Skeletal muscle cell (primary cell): ENCODE data around the gene PDAP1.
"Not testable (repeated sequence)": the region's sequence is repeated elsewhere in the genome, so short reads cannot be mapped to it uniquely, and the experiment has no call there.

Source experiments
- DNase-seq: peaks from one replicate; pipeline ENCODE4 v3.0.0-alpha.2; 2010; ENCODE audit warnings: low read depth
- H3K4me3 ChIP-seq: 2 replicates; pipeline ENCODE4 v1.5.1; 2011; ENCODE audit warnings: low read depth, mild to moderate bottlenecking, control low read depth, low read length, moderate library complexity

PDAP1 gene

DNA sequence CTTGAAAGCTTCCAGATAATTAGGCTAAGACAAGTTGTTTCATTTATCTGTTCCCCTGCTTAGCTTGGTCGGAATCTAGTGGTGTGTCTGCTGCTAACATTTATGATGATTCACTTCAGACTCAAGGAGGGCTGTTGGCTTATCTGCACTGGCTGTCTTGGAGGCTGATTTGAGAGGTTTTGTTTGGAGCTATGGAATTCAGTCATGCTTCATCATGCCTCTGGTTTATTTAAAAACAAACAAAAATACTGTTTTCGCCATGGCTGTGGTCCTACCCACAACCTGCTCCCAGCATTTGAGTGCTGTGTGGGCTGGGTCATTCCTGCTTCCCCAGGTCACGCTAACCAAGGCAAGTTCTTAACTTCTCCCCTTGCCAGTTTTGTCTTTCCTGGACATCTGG is 45.6 kb downstream of the PDAP1 start:
- DNase-seq, result no peak
- no peak overlapping the region for H3K4me3 ChIP-seq

DNA sequence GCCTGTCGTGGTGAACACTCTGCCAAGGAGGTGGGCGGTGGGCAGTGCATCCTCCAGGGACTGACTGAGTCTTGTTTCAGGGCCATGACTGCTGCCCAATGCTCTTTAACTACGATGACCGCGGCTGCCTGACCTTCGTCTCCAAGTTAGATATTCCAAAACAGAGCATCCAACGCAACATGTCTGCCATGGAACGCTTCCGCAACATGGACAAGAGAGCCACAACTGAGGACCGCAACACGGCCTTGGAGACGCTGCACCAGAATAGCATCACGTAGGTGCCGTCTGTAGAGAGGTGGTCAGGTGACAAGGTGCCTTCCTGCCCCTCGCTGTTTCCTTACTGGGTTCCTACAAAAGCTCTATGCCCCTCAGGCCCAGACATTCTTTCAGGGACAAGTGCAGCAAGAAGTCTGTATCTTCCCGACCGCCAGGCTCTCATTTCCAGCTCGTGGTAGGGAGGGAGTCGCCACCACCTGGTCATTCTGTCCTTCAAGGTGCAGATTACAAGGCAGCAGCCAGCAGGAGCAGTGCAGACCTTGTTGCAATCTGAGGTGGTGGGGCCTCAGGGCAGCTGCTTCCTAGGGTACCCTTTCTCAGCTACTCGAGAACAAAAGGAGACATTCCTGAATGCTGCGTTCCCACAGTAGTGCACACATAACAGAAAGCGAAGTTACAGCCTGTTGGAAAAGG is 48.8 kb downstream of the PDAP1 start:
- H3K4me3 ChIP-seq, result no peak overlapping the region
- no peak for DNase-seq

DNA sequence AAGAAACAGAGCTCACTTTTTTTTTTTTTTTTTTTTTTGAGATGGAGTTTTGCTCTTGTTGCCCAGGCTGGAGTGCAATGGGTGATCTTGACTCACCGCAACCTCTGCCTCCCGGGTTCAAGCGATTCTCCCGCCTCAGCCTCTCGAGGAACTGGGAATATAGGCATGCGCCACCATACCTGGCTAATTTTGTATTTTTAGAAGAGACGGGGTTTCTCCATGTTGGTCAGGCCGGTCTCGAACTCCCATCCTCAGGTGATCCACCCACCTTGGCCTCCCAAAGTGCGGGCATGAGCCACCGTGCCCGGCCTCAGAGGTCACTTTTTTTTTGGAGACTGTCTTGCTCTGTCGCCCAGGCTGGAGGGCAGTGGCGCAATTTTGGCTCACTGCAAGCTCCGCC is 49.9 kb downstream of the PDAP1 start:
- H3K4me3 ChIP-seq, DNase-seq: not testable (repeated sequence)

DNA sequence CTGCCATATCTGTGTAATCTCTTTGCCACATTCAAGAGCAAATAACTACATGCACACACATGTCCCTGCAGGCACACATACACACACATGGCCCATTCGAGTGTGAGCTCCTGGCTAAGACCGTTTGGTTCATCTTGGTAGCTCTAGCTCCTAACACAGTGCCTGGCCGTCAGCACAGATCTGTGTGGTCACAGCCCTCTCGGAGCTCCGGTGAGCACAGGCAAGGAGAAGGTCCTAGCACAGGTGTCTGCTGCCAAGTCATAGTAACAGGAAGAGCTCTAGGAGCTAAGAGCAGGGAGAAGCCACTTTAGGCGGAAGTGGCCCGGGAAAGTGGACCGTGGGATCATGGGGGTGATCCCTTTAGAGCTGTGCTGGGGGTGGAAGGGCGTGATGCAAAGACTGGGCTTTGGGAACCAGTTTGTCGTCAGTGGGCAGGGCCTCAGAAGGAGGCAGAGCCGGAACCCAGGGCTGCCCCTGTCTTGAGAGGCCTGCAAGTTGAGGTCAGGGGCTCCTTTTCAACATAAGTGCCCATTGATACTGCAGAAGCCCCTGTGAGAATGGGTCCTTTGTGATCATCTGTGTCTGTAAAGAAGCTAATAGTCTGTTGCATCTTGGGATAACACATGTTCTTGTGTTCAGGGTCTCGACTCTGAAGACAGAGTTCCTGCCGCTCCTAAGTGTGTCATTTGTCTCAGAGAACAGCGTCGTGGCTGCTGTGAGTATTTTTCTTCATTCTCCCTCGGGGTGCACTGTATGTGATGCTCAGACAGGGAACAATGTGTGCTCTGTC is 50.5 kb downstream of the PDAP1 start:
- H3K4me3 ChIP-seq, result no peak overlapping the region
- no peak for DNase-seq

DNA sequence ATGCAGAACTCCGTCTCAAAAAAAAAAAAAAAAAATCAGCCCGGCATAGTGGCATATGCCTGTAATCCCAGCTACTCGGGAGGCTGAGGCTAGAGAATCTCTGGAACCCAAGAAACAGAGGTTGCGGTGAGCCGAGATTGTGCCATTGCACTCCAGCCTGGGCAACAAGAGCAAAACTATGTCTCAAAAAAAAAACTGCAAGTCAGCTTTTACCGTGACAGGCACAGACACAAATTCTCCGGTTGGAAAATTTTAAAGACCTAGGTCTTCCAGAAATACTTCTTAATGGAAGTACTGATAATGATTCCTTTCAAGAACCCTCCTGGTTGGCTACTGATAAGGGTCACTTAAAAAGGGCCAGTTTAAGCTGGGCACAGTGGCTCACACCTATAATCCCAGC is 53.3 kb downstream of the PDAP1 start:
- no peak for DNase-seq
- no peak overlapping the region for H3K4me3 ChIP-seq

DNA sequence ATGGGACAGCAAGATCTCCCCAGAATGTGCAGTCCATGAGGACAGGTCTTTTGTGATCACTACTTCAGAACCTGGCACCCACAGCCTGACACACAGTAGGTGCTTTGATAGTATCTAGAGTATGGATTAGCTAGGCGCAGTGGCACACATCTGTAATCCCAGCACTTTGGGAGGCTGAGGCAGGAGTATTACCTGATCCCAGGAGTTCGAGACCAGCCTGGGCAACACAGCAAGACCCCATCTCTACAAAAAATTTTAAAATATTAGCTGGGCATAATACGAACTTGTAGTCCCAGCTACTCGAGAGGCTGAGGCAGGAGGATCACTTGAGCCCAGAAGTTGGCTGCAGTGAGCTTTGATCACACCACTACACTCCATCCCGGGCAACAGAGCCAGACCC is 56.1 kb downstream of the PDAP1 start:
- no peak for DNase-seq
- H3K4me3 ChIP-seq, result no peak overlapping the region

DNA sequence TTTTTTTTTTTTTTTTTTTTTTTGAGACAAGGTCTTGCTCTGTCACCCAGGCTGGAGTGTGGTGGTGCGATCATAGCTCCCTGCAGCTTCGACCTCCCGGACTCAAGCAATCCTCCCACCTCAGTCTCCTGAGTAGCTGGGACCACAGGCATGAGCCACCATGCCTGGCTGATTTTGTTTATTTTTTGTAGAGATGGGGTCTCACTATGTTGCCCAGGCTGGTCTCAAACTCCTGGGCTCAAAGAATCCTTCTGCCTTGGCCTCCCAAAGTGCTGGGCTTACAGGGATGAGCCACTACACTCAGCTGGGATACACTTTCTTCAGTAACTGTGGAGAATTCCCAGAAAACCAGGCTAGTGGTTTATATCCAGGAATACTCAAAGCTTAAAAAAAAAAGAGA is 57.8 kb downstream of the PDAP1 start:
- not testable (repeated sequence) for DNase-seq, H3K4me3 ChIP-seq
